Raji (cell line): ENCODE results near the gene SBNO2.

Experiments
- POLR2A ChIP-seq: IDR thresholded peaks from 2 replicates; pipeline ENCODE4 v1.6.1; 2011; ENCODE audit warnings: low read depth, low read length, control low read depth; ENCODE audit not compliant: insufficient read depth

SBNO2 gene, protein sequence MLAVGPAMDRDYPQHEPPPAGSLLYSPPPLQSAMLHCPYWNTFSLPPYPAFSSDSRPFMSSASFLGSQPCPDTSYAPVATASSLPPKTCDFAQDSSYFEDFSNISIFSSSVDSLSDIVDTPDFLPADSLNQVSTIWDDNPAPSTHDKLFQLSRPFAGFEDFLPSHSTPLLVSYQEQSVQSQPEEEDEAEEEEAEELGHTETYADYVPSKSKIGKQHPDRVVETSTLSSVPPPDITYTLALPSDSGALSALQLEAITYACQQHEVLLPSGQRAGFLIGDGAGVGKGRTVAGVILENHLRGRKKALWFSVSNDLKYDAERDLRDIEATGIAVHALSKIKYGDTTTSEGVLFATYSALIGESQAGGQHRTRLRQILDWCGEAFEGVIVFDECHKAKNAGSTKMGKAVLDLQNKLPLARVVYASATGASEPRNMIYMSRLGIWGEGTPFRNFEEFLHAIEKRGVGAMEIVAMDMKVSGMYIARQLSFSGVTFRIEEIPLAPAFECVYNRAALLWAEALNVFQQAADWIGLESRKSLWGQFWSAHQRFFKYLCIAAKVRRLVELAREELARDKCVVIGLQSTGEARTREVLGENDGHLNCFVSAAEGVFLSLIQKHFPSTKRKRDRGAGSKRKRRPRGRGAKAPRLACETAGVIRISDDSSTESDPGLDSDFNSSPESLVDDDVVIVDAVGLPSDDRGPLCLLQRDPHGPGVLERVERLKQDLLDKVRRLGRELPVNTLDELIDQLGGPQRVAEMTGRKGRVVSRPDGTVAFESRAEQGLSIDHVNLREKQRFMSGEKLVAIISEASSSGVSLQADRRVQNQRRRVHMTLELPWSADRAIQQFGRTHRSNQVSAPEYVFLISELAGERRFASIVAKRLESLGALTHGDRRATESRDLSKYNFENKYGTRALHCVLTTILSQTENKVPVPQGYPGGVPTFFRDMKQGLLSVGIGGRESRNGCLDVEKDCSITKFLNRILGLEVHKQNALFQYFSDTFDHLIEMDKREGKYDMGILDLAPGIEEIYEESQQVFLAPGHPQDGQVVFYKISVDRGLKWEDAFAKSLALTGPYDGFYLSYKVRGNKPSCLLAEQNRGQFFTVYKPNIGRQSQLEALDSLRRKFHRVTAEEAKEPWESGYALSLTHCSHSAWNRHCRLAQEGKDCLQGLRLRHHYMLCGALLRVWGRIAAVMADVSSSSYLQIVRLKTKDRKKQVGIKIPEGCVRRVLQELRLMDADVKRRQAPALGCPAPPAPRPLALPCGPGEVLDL (N-terminal part only)

DNA sequence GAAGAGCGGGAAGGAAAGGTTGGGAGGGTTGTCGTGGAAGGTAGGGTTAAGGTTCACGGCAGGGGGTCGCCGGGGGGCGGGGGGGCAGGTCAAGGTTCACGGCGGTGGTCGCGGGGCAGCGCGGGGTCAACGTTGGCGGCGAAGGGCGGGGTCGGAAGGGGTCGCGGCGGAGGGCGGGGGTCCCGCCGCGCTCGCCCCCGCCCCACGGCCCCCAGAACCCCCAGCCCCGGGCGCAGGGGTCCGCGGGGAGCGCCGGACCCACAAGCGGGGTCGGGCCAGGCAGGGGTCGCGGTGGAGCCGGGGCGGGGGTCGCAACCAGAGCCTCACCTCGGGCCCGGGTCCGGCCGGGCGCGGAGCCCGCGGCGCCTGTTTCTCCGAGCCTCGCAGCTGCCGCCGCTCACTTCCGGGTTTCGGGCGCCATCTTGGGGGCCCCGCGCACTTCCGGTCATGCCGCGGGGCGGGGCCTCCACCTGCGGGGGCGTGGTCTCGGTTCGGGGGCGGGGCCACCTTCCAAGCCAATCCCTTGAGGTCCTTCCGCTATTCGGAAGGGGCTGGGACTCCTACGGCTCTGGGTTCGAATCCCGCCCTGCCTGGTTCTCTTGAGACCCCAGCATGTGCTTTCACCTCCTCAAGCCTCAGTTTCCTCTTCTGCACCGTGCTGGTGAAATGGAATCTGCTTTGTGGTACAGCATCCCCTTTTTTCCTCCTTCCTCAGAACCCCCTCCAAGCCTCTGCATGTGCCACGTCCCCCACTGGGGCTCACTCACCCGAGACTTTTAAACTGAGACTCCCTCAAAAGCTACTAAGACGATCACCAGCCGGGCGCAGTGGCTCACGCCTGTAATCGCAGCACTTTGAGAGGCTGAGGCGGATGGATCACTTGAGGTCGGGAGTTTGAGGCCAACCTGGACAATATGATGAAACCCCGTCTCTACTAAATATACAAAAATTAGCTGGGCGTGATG is at the start of gene SBNO2:
Gene SBNO2 (minus strand): TSS at position 424 of the 965 bp plus-strand sequence. CDS start 19,992 bp downstream, outside the sequence.
- peak; percentile 79 for TF ChIP-seq POLR2A

DNA sequence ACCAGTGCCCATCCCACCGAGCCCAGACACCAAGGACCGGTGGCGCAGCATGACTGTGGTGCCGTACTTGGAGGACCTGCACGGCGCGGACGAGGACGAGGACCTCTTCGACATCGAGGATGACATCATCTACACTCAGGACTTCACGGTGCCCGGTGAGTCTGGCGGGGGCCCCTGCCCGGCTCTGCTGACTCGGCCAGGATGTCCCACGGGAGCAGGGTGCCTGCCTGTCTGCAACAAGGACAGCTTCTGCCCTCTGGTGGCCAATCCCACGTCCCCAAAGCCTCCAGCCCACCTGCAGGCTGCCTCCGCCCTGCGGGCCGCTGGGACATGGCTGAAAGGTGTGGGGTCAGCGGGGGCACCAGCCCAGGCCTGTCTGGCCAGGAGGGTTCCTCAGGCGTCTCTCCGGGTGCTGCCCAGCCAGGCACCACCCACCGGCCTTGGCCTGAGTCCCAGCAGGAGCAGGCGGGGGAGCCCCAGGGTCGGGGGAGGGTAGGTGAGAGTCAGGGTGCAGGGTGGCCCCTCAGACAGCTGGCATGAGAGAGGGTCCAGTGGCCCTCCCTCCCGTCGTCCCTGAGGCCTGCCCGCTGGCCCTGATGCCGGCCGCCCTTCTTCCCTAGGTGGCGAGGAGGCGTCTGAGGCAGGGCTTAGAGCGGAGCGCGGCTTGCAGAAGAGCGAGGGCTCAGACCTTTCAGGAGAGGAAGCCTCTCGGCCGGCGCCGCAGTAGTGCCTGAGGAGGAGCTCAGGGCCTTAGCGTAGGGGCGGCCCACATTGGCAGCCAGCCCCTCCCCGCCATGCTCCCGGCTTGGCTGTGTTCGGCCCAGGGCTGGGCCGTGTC is 49.2 kb upstream of the SBNO2 start:
- TF ChIP-seq POLR2A = no peak

DNA sequence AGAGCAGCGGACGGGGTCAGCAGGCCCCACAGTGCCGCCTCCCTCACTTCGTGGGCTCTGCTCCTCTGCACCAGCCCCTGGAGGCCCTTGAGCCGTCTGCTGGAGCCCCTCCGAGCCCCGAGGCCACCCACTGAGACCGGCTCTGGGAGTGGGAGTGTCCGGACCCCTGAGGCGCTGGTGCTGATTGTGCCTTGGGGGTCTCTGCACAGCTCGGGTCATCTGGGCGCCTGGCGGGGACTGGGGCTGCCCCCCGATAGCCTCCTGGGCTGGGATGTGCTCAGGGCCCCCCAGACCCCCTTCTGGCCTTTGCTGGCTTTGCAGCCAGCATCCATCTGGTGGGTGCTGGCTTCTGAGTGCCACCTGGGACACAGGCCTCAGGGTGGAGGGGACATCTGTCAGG is 48.3 kb upstream of the SBNO2 start:
- TF ChIP-seq POLR2A = no peak

DNA sequence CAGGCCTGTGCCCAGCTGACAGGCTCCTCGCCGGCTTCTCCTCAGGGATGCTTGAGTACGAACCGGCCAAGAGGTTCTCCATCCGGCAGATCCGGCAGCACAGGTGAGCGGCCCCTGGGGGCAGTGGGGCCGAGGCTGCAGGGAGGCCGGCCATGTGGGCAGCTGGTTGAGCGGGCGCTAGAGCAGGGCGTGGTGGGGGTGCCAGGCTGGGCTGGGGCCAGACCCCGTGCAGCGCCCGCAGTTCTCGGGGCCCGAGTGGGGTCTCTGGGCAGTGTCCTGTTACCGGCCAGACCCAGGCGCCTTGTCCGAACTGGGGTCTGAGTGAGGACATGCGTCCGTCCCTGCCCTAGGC is 47.8 kb upstream of the SBNO2 start:
- TF ChIP-seq POLR2A = no peak

DNA sequence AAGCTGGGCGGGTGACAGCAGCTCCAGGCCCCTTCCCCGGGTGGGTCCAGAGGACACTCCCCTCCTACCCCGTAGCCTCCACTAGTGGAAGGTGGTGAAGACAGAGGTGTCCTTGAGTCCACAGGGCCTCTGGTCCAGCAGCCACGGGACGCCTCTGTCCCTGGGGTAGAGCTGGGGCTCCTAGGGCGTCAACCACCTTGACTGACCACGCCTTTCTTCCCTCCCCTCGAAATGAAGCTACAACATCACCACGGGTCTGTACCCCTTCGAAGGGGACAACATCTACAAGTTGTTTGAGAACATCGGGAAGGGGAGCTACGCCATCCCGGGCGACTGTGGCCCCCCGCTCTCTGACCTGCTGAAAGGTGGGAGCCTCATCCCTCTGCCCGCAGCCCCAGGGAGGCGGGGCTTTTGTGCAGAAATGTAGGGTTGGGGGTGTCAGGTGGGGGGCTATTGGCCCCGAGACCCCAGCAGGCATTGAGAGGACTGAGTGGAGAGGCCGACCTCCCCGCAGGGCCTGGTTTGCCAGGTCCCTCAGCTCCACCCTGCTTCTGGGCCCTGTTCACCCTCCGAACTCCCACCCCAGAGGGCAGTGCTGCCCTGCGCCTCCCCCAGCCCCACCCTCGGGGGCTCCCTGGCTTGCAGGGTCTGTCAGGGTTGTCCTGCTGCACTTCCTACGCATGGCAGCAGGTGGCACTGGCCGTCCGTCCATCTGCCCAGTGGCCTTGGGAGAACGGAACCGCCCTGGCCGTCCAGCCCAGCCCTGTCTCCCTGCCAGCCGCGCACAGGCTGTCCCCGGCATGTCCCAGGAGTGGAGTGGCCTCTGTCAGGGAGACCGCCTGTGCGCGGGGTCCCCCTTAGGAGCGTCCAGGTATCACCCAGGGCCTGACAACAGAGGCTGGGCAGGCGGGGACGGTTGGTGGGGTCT is 47.2 kb upstream of the SBNO2 start:
- no peak for TF ChIP-seq POLR2A

DNA sequence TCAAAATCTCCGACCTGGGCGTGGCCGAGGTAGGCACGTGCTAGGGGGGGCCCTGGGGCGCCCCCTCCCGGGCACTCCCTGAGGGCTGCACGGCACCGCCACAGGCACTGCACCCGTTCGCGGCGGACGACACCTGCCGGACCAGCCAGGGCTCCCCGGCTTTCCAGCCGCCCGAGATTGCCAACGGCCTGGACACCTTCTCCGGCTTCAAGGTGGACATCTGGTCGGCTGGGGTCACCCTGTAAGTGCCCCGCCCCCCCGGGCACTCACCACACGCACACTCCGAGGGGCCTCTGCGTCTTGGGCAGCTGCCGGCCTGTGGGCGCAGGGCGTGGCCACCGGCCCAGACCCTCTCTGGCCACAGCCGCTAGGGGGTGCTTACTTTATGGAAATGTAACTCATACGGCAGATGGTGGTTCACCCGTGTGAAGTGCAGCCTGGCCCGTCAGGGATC is 46.4 kb upstream of the SBNO2 start:
- TF ChIP-seq POLR2A = no peak

DNA sequence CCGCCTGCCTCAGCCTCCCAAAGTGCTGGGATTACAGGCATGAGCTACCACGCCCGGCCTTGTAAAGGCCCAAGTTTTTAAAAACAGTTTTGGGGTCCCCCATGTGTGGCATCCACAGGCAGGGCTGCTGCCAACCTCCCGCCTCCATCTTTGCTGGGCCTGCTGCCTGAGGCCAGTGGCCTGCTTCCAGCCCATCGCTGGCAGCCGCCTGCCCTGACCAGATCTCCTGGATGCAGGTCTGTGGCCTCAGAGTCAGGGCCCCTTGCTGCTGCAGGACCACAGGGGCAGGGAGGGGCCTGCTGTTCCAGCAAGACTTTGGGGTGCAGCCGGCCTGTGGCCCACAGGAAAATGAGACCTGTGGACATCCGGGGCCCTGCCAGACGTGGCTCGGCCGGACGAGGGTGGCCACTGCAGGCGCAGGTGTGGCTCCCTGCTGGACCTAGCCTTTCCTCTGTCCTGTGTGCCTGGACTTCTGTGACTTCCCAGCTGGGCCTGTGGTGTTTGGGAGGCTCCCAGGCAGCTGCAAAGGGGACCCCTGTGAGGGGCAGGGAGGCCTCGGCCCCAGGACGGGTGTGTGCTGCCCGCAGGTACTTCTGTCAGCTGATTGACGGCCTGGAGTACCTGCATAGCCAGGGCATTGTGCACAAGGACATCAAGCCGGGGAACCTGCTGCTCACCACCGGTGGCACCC is 45.9 kb upstream of the SBNO2 start:
- TF ChIP-seq POLR2A = no peak

DNA sequence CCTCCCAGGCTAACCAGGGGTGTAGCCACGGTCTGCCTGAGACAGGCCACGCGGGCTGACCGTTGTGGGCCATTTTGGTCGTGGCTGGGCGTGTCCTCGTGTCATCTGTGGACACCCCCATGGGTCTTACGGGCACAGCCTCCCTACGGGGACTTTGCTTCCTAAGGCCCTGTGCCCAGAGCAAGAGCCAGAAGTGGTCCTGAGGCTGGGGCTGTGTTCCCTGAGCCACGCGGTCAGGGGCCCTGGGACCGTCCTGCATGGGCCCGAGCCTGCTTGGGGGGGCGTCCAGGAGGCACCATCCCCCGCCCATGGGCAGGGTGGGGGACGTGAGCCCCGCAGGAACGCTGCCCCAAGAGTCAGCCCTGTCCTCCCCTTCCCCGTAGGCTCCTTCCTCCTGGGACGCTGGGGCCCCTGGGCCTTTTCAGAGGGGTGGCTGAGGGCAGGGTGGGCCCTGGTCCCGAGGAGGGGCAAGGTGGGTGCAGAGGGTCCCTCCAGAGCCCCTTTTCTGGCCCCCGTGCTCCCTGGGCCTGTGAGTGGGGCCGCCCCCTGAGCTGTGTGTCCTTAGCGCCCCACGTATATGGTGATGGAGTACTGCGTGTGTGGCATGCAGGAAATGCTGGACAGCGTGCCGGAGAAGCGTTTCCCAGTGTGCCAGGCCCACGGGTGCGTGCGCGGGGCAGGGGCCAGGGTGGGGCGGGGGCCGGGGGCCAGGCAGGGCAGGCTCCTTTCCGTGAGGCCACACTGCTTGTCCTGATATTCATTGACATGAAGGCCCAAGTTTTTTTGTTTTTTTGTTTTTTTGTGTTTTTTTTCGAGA is 44.9 kb upstream of the SBNO2 start:
- no peak for TF ChIP-seq POLR2A

DNA sequence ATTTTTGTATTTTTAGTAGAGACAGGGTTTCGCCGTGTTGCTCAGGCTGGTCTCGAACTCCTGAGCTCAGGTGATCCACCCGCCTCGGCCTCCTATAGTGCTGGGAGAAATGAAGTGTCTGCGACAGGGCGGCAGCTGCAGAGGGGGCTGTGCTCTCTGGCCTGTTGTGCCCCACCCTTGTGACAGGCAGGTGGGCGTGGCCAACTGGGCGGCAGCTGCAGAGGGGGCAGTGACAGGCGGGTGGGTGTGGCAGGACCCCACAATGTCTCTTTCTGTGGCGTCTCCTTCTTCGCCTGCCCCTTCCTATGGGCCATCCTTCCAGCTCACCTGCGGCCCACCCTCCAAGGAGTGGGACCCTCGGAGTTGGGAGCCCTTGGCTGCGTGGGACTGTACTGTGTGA is 43.3 kb upstream of the SBNO2 start:
- TF ChIP-seq POLR2A = no peak

DNA sequence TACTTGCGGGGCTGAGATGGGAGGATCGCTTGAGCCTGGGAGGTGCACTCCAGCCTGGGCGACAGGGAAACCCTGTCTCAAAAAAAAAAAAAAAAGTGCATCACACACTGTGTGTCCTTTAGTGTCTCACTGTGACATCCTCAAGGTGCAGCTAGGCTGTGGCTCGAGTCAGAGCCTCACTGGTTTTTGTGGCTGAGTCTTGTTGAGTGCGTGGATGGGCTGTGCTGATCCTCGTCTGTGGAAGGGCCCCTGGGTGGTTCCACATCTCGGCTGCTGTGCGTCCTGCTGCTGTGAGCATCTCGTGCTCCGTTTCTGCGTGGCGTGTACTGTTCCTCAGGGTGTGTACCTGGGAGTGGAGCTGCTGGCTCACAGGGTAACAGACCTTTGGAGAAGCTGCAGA is 42.7 kb upstream of the SBNO2 start:
- no peak for TF ChIP-seq POLR2A

DNA sequence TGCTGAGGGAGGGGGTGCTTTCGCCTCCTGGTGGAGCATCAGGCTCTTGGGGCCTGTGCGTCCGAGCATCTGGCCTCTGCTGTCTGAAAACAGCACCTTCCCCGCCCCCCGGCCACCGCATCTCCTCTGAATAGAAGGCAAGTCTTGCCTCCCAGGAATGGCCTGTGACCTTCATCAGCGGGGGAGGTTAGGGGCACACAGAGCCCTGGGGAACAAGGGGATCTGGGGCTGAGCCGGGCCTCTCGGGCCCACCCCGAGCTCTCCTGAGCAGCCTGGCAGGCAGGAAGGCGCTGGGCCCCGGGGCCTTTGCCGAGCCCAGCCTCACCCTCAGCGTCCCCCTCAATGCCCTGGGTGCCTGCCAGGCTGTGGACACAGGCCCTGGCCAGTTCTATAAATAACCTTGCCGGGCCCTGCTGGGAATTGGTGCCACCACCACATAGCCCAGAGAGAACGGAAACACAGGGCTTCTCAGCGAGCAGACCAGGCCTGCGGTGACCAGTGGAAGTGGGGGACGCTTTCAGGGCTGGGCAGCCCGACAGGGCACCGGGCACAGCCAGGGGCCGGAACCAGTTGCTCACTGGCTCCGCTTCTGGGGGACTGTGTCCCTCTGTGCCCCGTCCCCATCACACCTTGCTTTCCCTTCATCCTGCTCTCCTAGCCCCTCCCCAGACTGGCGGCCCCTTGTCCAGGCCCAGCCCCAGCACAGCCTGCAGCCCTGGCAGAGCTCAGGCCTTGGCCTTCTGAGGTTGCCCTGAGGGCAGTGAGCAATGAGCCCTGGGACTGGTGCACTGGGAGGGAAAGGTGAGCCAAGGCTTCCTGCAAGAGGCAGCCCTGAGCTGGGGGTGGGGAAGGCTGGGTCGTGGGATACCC is 41.0 kb upstream of the SBNO2 start:
- TF ChIP-seq POLR2A = no peak
